ENCODE results near the gene NFKB1. TPM values are rescaled to one million over a fixed set of nuclear protein-coding genes. Genes with fewer than 3 reads are reported as not detected.

The NFKB1 gene
- total and polyA plus RNA-seq, 9 of the 15 experiments (the other 6 are each of a cell fraction or from before 2014, with no cell fraction given): 2.4 to 14.5 (median 10.3) TPM

DNA sequence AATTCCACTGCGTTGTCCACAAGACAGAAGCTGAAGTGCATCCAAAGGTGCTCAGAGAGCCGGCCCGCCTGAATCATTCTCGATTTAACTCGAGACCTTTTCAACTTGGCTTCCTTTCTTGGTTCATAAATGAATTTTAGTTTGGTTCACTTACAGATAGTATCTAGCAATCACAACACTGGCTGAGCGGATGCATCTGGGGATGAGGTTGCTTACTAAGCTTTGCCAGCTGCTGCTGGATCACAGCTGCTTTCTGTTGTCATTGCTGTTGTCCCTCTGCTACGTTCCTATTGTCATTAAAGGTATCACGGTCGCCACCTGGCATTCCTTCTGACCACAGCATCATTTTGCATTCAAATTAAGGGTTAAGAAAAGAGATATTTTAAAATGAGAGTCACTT is 115.5 kb downstream of the NFKB1 start:
- ATAC-seq (no peak), DNase-seq (ENCODE audit: extremely low read depth in 1 of 4, low spot score in 3 of 4) (no peak), FAIRE-seq (no peak)
- 67% methylated on average over 9 of the region's 9 CpGs for WGBS (ENCODE audit: insufficient coverage, low coverage, missing lambda C conversion rate)
- ChIA-PET CTCF (ENCODE audit: low intra/inter-chr PET ratio) (interaction anchor here (0.6 kb wide), 1 partner anchor 398 kb away, joined by 3 read pairs; no protein-coding TSS in a partner anchor), POLR2A (interaction anchor here (0.7 kb wide), 1 partner anchor 33 kb away, joined by 3 read pairs; no protein-coding TSS in a partner anchor)
- Histone ChIP-seq H3K9me1 (ENCODE audit: control insufficient read depth, insufficient read depth, low read length) (no peaks in the 10 kb centered on the region), H3K36me3 (ENCODE audit: control insufficient read depth, insufficient read depth, low read length) (peaks cover 16% of the 10 kb centered on the region; the same call in 1 of the 3 replicates), H4K20me1 (replicated peaks; ENCODE audit: control insufficient read depth, insufficient read depth, low read length) (no peaks in the 10 kb centered on the region), H3K4me1 (replicated peaks in 1 of 2; ENCODE audit: control insufficient read depth in 2 of 2, insufficient read depth in 2 of 2, low read length in 2 of 2) (no peaks in the 10 kb centered on the region), H3K27me3 (ENCODE audit: control insufficient read depth in 2 of 2, insufficient read depth in 2 of 2, low read length in 2 of 2) (no peaks in the 10 kb centered on the region), H3K79me2 (ENCODE audit: control insufficient read depth, insufficient read depth, low read length) (no peaks in the 10 kb centered on the region), H2AFZ (ENCODE audit: low read depth, low read length) (no peak overlapping the region), H3K4me3 (no peak overlapping the region), H3K9me3 (replicated peaks; ENCODE audit: control insufficient read depth, insufficient read depth, low read depth, low read length) (no peaks in the 10 kb centered on the region), H3K9ac (ENCODE audit: insufficient read depth in 1 of 2, low read depth in 2 of 2, low read length in 2 of 2) (no peak overlapping the region), H3K27ac (ENCODE audit: extremely low read depth, low read depth, low read length) (no peak overlapping the region), H3K4me2 (ENCODE audit: insufficient read depth, low read length) (no peak overlapping the region)
- in situ Hi-C loops (cut with MboI) (loop anchor here (25.0 kb wide), 1 partner anchor 1321 kb away; no protein-coding TSS in a partner anchor), intact Hi-C loops (cut with micrococcal nuclease) (loop anchor here (10.0 kb wide), 1 partner anchor 1272 kb away; the partner anchor contains the start of gene PPP3CA)
- no TSS peak for BruUV-seq (replicated peaks)
- TF ChIP-seq ZFP1 (CRISPR knock-in tag; IDR thresholded peaks at IDR 0.05) (no peak), NRF1 (conservative IDR thresholded peaks at IDR 0.05 in 1 of 2, IDR thresholded peaks at IDR 0.05 in 1 of 2) (no peak), PTTG1 (tag; IDR thresholded peaks at IDR 0.05; ENCODE audit: low read depth) (no peak), ZNF707 (CRISPR knock-in tag; conservative IDR thresholded peaks at IDR 0.05) (no peak), ZNF347 (CRISPR knock-in tag; IDR thresholded peaks at IDR 0.05; ENCODE audit: low read depth) (no peak), CREB3L1 (IDR thresholded peaks at IDR 0.05; ENCODE audit: borderline replicate concordance, low read depth) (no peak), SRF (CRISPR knock-in tag; IDR thresholded peaks at IDR 0.05) (no peak), ZNF398 (CRISPR knock-in tag; IDR thresholded peaks at IDR 0.05) (no peak), HNRNPK (IDR thresholded peaks at IDR 0.05; ENCODE audit: low read depth, low read length, poor library complexity, severe bottlenecking) (no peak), MBD2 (IDR thresholded peaks at IDR 0.05; ENCODE audit: borderline replicate concordance, low read depth) (no peak), FOXJ3 (CRISPR knock-in tag; IDR thresholded peaks at IDR 0.05) (no peak), USF2 (CRISPR knock-in tag; IDR thresholded peaks at IDR 0.05) (no peak), ZNF165 (CRISPR knock-in tag; IDR thresholded peaks at IDR 0.05; ENCODE audit: borderline replicate concordance) (no peak), NFIX (CRISPR knock-in tag; IDR thresholded peaks at IDR 0.05; ENCODE audit: low read depth) (no peak), TOE1 (IDR thresholded peaks at IDR 0.05; ENCODE audit: borderline replicate concordance) (no peak), TOE1 (CRISPR knock-in tag; IDR thresholded peaks at IDR 0.05; ENCODE audit: borderline replicate concordance, low read depth) (no peak)

Measured in K562 (cell line).